ENCODE results near the gene KIF5C. TPM values are rescaled to one million over a fixed set of nuclear protein-coding genes. Genes with fewer than 3 reads are reported as not detected.

Gene KIF5C
- total RNA-seq, 1 donor from 2014 or later, result 0.49 TPM

DNA sequence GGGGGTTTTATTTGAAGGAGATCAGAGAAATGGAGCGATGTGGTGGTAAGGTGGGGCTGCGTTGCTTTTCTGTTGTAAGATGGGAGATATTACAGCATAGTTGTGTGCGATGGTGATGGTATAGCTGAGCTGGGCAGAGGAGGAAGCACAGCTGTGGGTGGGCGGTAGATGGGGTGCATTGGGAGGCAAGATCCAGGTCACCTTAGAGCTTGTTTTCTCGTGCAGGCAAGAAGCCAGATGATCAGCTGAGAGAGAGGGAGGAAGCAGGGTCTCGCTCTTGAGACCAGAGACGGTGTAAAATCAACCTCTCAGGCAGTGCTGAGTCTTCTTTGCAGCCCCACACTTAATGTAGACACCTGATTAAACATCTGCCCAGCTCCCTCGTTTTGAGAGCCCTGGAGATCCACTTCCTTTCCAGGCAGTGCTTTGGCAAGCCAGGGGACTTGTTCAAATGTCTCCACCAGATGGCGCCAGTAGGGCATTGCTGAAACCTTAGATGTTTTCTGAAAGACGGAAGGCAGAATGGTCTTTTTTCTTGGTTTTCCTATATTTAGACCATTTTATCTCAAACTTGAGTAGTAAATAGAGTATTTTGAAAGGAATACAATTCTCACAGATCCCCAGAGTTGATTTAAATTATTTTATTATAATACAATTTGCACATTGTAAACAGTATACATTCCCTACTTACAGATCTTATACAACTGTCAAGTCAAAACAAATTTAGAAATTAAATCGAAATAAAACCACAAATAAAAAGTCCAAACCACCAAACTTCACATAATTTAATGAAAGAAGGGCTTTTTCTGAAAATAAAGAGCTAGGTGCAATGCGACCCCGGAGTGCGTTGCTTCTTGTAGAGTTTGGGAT is 142.3 kb downstream of the KIF5C start:
- ATAC-seq, result peak; percentile 84
- TF ChIP-seq, protein P1, sequence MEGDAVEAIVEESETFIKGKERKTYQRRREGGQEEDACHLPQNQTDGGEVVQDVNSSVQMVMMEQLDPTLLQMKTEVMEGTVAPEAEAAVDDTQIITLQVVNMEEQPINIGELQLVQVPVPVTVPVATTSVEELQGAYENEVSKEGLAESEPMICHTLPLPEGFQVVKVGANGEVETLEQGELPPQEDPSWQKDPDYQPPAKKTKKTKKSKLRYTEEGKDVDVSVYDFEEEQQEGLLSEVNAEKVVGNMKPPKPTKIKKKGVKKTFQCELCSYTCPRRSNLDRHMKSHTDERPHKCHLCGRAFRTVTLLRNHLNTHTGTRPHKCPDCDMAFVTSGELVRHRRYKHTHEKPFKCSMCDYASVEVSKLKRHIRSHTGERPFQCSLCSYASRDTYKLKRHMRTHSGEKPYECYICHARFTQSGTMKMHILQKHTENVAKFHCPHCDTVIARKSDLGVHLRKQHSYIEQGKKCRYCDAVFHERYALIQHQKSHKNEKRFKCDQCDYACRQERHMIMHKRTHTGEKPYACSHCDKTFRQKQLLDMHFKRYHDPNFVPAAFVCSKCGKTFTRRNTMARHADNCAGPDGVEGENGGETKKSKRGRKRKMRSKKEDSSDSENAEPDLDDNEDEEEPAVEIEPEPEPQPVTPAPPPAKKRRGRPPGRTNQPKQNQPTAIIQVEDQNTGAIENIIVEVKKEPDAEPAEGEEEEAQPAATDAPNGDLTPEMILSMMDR (IDR thresholded peaks at IDR 0.05), result peak; percentile 92
- no peaks in the 10 kb centered on the region for H3K9me3 ChIP-seq
- no peak for DNase-seq
- no peak overlapping the region for H3K4me3 ChIP-seq
- intact Hi-C loops (cut with DNase I), result loop anchor here (10.0 kb wide), 1 partner anchor 547 kb away; no protein-coding TSS in a partner anchor
- H3K36me3 ChIP-seq, result no peaks in the 10 kb centered on the region
- H3K4me1 ChIP-seq, result no peaks in the 10 kb centered on the region
- H3K27me3 ChIP-seq, result no peaks in the 10 kb centered on the region
- no peak overlapping the region for H3K27ac ChIP-seq

GRCh38 chr2:149018981-149019380 is 144.0 kb downstream of the KIF5C start:
- TF ChIP-seq, protein P1 (IDR thresholded peaks at IDR 0.05), result no peak
- no peak overlapping the region for H3K4me3 ChIP-seq
- H3K4me1 ChIP-seq, result no peaks in the 10 kb centered on the region
- intact Hi-C loops (cut with DNase I), result loop anchor here (10.0 kb wide), 1 partner anchor 546 kb away; no protein-coding TSS in a partner anchor
- DNase-seq, result no peak
- no peak overlapping the region for H3K27ac ChIP-seq
- H3K9me3 ChIP-seq, result no peaks in the 10 kb centered on the region
- no peaks in the 10 kb centered on the region for H3K27me3 ChIP-seq
- ATAC-seq, result no peak
- H3K36me3 ChIP-seq, result no peaks in the 10 kb centered on the region

DNA sequence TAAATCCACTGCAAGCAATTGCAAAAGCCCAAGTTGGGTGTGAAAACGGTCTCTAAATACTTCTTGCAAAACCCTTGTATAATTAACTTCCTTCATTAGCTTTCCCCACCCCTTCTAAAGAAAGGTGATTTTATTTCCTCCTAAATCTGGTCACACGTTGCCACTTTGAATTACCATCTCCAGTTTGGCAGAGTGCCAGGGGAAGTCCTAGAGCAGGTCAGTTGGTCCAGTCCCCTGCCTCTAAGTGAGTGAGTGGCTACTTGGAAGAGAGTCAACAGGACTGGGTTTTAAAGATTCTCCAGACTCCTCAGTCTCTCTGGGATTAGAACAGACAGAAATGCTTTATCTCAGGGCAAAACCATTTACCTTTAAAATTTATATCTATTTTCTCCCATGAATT is 144.7 kb downstream of the KIF5C start:
- Histone ChIP-seq H3K27me3 (no peaks in the 10 kb centered on the region), H3K4me1 (no peaks in the 10 kb centered on the region), H3K27ac (no peak overlapping the region), H3K36me3 (no peaks in the 10 kb centered on the region), H3K4me3 (no peak overlapping the region), H3K9me3 (no peaks in the 10 kb centered on the region)
- TF ChIP-seq, protein P1 (IDR thresholded peaks at IDR 0.05), result no peak
- ATAC-seq (no peak), DNase-seq (no peak)
- intact Hi-C loops (cut with DNase I), result loop anchor here (10.0 kb wide), 1 partner anchor 545 kb away; no protein-coding TSS in a partner anchor

DNA sequence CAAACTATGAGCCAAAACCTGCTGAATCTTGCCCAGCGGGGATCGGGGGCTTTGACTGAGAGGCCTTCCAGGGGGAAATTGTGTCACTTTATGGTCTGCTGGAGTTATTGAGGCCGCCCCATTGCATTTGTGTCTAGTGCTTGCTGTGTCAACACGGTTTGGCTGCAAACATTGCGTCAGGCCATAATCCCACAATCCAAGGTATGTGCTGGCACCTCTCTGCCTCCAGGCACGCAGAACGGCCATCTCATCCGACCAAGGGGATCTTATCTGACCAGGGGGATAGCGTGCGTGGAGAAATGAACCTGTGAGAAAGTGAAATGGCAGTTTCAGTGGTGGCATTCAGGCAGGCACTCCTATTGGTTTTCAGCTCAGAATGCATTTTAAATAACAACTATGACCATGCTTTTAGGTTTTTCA is 145.4 kb downstream of the KIF5C start:
- Histone ChIP-seq H3K9me3 (no peaks in the 10 kb centered on the region), H3K4me3 (no peak overlapping the region), H3K27ac (no peak overlapping the region), H3K27me3 (no peaks in the 10 kb centered on the region), H3K4me1 (no peaks in the 10 kb centered on the region), H3K36me3 (no peaks in the 10 kb centered on the region)
- intact Hi-C loops (cut with DNase I), result no loop called here
- TF ChIP-seq, protein P1 (IDR thresholded peaks at IDR 0.05), result no peak
- ATAC-seq (peak; percentile 79), DNase-seq (no peak)

DNA sequence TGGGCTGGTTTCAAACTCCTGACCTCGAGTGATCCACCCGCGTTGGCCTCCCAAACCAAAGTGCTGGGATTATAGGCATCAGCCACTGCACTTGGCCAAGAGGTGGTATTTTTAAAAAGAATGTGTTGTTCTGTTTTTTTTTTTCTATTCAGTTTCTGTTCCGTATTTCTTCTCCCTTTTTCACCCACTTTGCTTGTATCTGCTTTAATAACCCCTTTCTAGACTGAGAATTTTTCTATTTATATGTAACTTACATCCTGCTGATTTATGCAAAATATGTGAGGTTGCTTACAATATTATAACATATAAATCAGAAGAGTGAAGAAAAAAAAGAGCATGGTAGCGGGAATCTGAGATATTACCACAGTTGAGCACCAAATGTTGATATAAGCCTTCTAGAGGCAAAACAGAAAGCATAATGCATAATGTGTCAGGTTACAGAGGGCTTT is 146.3 kb downstream of the KIF5C start:
- no peaks in the 10 kb centered on the region for H3K27me3 ChIP-seq
- H3K36me3 ChIP-seq, result no peaks in the 10 kb centered on the region
- TF ChIP-seq, protein P1 (IDR thresholded peaks at IDR 0.05), result no peak
- ATAC-seq, result no peak
- no peak overlapping the region for H3K4me3 ChIP-seq
- no peak overlapping the region for H3K27ac ChIP-seq
- intact Hi-C loops (cut with DNase I), result no loop called here
- no peak for DNase-seq
- H3K4me1 ChIP-seq, result no peaks in the 10 kb centered on the region
- no peaks in the 10 kb centered on the region for H3K9me3 ChIP-seq
